ENCODE results near the gene CCNO. TPM values are rescaled to one million over a fixed set of nuclear protein-coding genes. Genes with fewer than 3 reads are reported as not detected.

CCNO gene
- total and polyA plus RNA-seq, 2 of the 8 experiments (the other 6 are each of a cell fraction or from before 2014, with no cell fraction given) = 0.14 to 0.41 TPM

GRCh38 chr5:55219770-55220169 lies 13.6 kb downstream of the CCNO start (continued):
- TF ChIP-seq CREB1 (IDR thresholded peaks at IDR 0.05) = no peak
- TF ChIP-seq SP4 (IDR thresholded peaks at IDR 0.05; ENCODE audit: low read length) = no peak
- TF ChIP-seq CHD7 (IDR thresholded peaks at IDR 0.05; ENCODE audit: insufficient replicate concordance, low read length) = no peak
- TF ChIP-seq JUN (IDR thresholded peaks at IDR 0.05; ENCODE audit: low read depth, low read length) = no peak
- no peak for TF ChIP-seq SIRT6 (IDR thresholded peaks at IDR 0.05; ENCODE audit: low read length)
- TF ChIP-seq RAD21 (IDR thresholded peaks at IDR 0.05 in 1 of 2, conservative IDR thresholded peaks at IDR 0.05 in 1 of 2; ENCODE audit: low read depth in 2 of 2, low read length in 2 of 2) = no peak
